SH-SY5Y (cell line): Measurements from ENCODE around the gene FBXO8.

Experiments
- GATA2 ChIP-seq: IDR thresholded peaks from 2 replicates; pipeline ENCODE4 v1.6.1; 2011; ENCODE audit warnings: mild to moderate bottlenecking, low read depth, low read length
- GATA3 ChIP-seq: IDR thresholded peaks from 2 replicates; pipeline ENCODE4 v1.6.1; 2011; ENCODE audit warnings: low read depth, mild to moderate bottlenecking, low read length, moderate library complexity

GRCh38 chr4:174332741-174333493, 49.5 kb upstream of the FBXO8 start:
- TF ChIP-seq GATA2 = no peak
- no peak for TF ChIP-seq GATA3
